Tibial nerve (tissue), 3 donors: ENCODE data around the gene KCNMA1.

ENCODE experiments used
- CTCF ChIP-seq, 5 experiments: fragments of 200-600 bp in 3 of 5; fragments of 450-650 bp in 2 of 5; sonication (generic) in 3 of 5; IDR thresholded peaks; one replicate each; pipeline ENCODE4 v1.5.1; 2016 to 2019; ENCODE audit warnings: antibody characterized with exemption in 5 of 5, mild to moderate bottlenecking in 3 of 5, moderate library complexity in 2 of 5
- POLR2A ChIP-seq, 2 donors: fragments of 450-650 bp; IDR thresholded peaks; one replicate each; pipeline ENCODE4 v1.6.1; 2017; ENCODE audit warnings: antibody characterized with exemption in 2 of 2, mild to moderate bottlenecking in 2 of 2, moderate library complexity in 2 of 2

DNA sequence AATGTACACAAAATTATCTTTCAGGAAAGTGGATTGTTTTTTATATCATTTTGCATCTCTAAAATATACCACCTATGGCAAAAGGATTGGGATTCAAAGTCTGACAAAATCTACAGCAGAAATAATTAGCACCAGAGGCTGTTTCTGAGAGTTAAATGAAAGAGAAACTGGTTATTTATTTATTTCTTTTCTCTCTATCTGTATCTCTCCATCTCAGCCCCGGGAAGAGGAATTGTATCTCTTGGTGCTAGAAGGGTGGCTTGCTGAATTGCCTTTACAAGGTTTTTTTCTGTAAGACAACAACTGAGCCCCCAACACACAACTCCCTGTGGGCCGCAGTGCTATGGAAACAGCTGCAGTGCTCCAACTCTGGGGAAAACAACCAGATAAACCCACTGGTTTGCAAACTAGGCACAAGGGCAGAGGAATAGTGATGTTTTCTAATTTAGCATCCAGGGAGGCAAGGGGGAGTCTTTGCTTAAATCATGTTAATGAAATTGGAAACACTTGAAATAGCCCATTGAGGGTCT is 249.0 kb downstream of the KCNMA1 start:
- no peak for TF ChIP-seq POLR2A (IDR thresholded peaks at IDR 0.05)
- no peak for TF ChIP-seq CTCF (IDR thresholded peaks at IDR 0.05)
